ENCODE data around the gene XPR1.

The XPR1 gene

GRCh38 chr1:180937624-180938225, 305.9 kb downstream of the XPR1 start:
- Histone ChIP-seq H3K4me1 (no peaks in the 10 kb centered on the region), H3K36me3 (peaks cover 10 to 79% (median 56%) of the 10 kb centered on the region in 3 donors), H3K27me3 (no peaks in the 10 kb centered on the region), H3K27ac (no peak overlapping the region), H3K4me3 (no peak overlapping the region), H3K9me3 (no peaks in the 10 kb centered on the region)
- no peak for TF ChIP-seq CTCF (IDR thresholded peaks at IDR 0.05)
- intact Hi-C loops (cut with DNase I; ENCODE audit: low total_unique reads): no loop called here
- DNase-seq: no peak

GRCh38 chr1:180939073-180939710, 307.4 kb downstream of the XPR1 start:
- no peak for DNase-seq
- TF ChIP-seq CTCF (IDR thresholded peaks at IDR 0.05): no peak
- Histone ChIP-seq H3K4me1 (no peaks in the 10 kb centered on the region), H3K27me3 (no peaks in the 10 kb centered on the region), H3K4me3 (no peak overlapping the region), H3K27ac (no peak overlapping the region), H3K36me3 (peaks cover 12 to 86% (median 59%) of the 10 kb centered on the region in 3 donors), H3K9me3 (no peaks in the 10 kb centered on the region)
- intact Hi-C loops (cut with DNase I; ENCODE audit: low total_unique reads): no loop called here

- H3K27ac ChIP-seq: no peak overlapping the region
- H3K36me3 ChIP-seq: peaks cover 17 to 88% (median 64%) of the 10 kb centered on the region in 3 donors
- H3K9me3 ChIP-seq: no peaks in the 10 kb centered on the region
- DNase-seq: no peak
- no peak for TF ChIP-seq CTCF (IDR thresholded peaks at IDR 0.05)
- no peaks in the 10 kb centered on the region for H3K27me3 ChIP-seq
- no peak overlapping the region for H3K4me3 ChIP-seq
- intact Hi-C loops (cut with DNase I; ENCODE audit: low total_unique reads): no loop called here
- H3K4me1 ChIP-seq: no peaks in the 10 kb centered on the region
These were observed 307.9 kb downstream of the XPR1 start for GRCh38 chr1:180939711-180940103.
